PC-9 (cell line): ENCODE measurements around the gene OSGEPL1. TPM values are rescaled to one million over a fixed set of nuclear protein-coding genes. Genes with fewer than 3 reads are reported as not detected.
"Not testable (repeated sequence)": the region's sequence is repeated elsewhere in the genome, so short reads cannot be mapped to it uniquely, and the experiment has no call there.

ENCODE experiments used
- BruUV-seq: library from RNA; stranded (reverse); fragments of 400-500 nt; replicated peaks from 2 replicates; lab custom pipeline; 2021; lab: Mats Ljungman, UMichigan
- CTCF ChIA-PET: fragments of 300-600 bp; sonication (Branson Sonifier 250); formaldehyde crosslinking; loops from one replicate; lab custom pipeline; 2022; ENCODE audit warnings: antibody characterized with exemption; lab: Charles Lee
- POLR2A ChIA-PET: fragments of 300-600 bp; sonication (Branson Sonifier 250); formaldehyde crosslinking; loops from one replicate; lab custom pipeline; 2022; ENCODE audit warnings: antibody characterized with exemption; ENCODE audit not compliant: unreplicated experiment; lab: Charles Lee
- DNase-seq, 2 experiments: peaks; one replicate each; pipeline versions ENCODE4 v3.0.0 to v3.0.0-alpha.2; 2015 to 2022; ENCODE audit warnings: mixed read lengths in 1 of 2
- H2AFZ ChIP-seq: fragments of 200-600 bp; sonication (generic); 2 replicates; pipeline ENCODE4 v1.8.1; 2017; ENCODE audit warnings: antibody characterized with exemption
- H3F3A ChIP-seq: fragments of 200-600 bp; sonication (generic); 2 replicates; pipeline ENCODE4 v1.8.1; 2017; ENCODE audit warnings: antibody characterized with exemption, mild to moderate bottlenecking, low read depth; ENCODE audit not compliant: insufficient read depth
- H3K27ac ChIP-seq: fragments of 200-600 bp; sonication (generic); 2 replicates; pipeline ENCODE4 v1.6.1; 2016; ENCODE audit warnings: mixed run types
- H3K27me3 ChIP-seq: fragments of 200-600 bp; sonication (generic); 2 replicates; pipeline ENCODE4 v1.6.1; 2016; ENCODE audit warnings: low read depth, mixed run types; ENCODE audit not compliant: insufficient read depth
- H3K36me3 ChIP-seq: fragments of 200-600 bp; sonication (generic); 2 replicates; pipeline ENCODE4 v1.6.1; 2016; ENCODE audit warnings: low read depth, mixed run types
- H3K4me1 ChIP-seq: fragments of 200-600 bp; sonication (generic); replicated peaks from 2 replicates; pipeline ENCODE4 v1.6.1; 2016; ENCODE audit warnings: mixed run types; ENCODE audit not compliant: insufficient read depth
- H3K4me2 ChIP-seq: fragments of 200-600 bp; sonication (generic); 2 replicates; pipeline ENCODE4 v1.6.1; 2017; ENCODE audit warnings: mixed run types
- H3K4me3 ChIP-seq: fragments of 200-600 bp; sonication (generic); 2 replicates; pipeline ENCODE4 v1.6.1; 2016; ENCODE audit warnings: mixed run types
- H3K79me2 ChIP-seq: fragments of 200-600 bp; sonication (generic); 2 replicates; pipeline ENCODE4 v1.6.1; 2017; ENCODE audit warnings: low read depth, mixed run types
- H3K9me2 ChIP-seq: fragments of 200-600 bp; sonication (generic); 2 replicates; pipeline ENCODE4 v1.8.1; 2017; ENCODE audit warnings: mild to moderate bottlenecking; ENCODE audit not compliant: insufficient read depth
- H3K9me3 ChIP-seq: fragments of 200-600 bp; sonication (generic); 2 replicates; pipeline ENCODE4 v1.8.1; 2016; ENCODE audit warnings: low read depth; ENCODE audit not compliant: insufficient read depth
- H4K20me1 ChIP-seq: fragments of 200-600 bp; sonication (generic); 2 replicates; pipeline ENCODE4 v1.8.1; 2017; ENCODE audit not compliant: insufficient read depth
- CTCF ChIP-seq: fragments of 200-600 bp; sonication (generic); conservative IDR thresholded peaks from 2 replicates; pipeline ENCODE4 v1.6.1; 2017; ENCODE audit warnings: mixed run types, antibody characterized with exemption, mild to moderate bottlenecking, moderate library complexity
- EZH2 ChIP-seq: fragments of 200-600 bp; sonication (generic); IDR thresholded peaks from 2 replicates; pipeline ENCODE4 v1.8.0; 2017; ENCODE audit warnings: antibody characterized with exemption, low read depth
- intact Hi-C: fragments of 100-400 bp; cut with micrococcal nuclease; formaldehyde crosslinking; loops from one replicate; pipeline ENCODE4 v1.10.0; 2022; ENCODE audit not compliant: unreplicated experiment
- total RNA-seq: library from RNA; stranded (reverse); gene quantifications from 2 replicates; pipeline ENCODE4 v1.2.3, GENCODE V29; 2021

Gene OSGEPL1
- total RNA-seq, 1 experiment from 2014 or later, result 5.7 TPM

- H3K4me2 ChIP-seq, result peak overlapping the region; percentile 83
- H4K20me1 ChIP-seq, result no peaks in the 10 kb centered on the region
- ChIA-PET POLR2A (interaction anchor here (0.7 kb wide), 1 partner anchor 16 kb away, joined by 3 read pairs; no protein-coding TSS in a partner anchor), CTCF (interaction anchor here (0.8 kb wide), 1 partner anchor 508 kb away, joined by 10 read pairs; no protein-coding TSS in a partner anchor)
- H3K36me3 ChIP-seq, result no peaks in the 10 kb centered on the region
- no peaks in the 10 kb centered on the region for H3K79me2 ChIP-seq
- H3K27me3 ChIP-seq, result no peaks in the 10 kb centered on the region
- DNase-seq, result no peak
- peaks cover 8% of the 10 kb centered on the region; the same call in 1 of the 2 replicates for H3F3A ChIP-seq
- TF ChIP-seq CTCF (no peak), EZH2 (no peak)
- H3K9me2 ChIP-seq, result no peaks in the 10 kb centered on the region; the same call in 1 of the 2 replicates
- no peaks in the 10 kb centered on the region for H3K9me3 ChIP-seq
- H3K4me1 ChIP-seq, result peaks cover 6% of the 10 kb centered on the region; the same call in 1 of the 2 replicates
- H3K27ac ChIP-seq, result no peak overlapping the region
- H3K4me3 ChIP-seq, result peak overlapping the region; percentile 81
- peak overlapping the region; percentile 97; the same call in 1 of the 2 replicates for H2AFZ ChIP-seq
- BruUV-seq, result no TSS peak
- intact Hi-C loops, result loop anchor here (1.0 kb wide), 2 partner anchors 20 to 323 kb away; partner anchors contain the start of genes ORMDL1, PMS1 and WDR75
Measured at GRCh38 chr2:189763908-189764661, 1.5 kb upstream of the OSGEPL1 start.

DNA sequence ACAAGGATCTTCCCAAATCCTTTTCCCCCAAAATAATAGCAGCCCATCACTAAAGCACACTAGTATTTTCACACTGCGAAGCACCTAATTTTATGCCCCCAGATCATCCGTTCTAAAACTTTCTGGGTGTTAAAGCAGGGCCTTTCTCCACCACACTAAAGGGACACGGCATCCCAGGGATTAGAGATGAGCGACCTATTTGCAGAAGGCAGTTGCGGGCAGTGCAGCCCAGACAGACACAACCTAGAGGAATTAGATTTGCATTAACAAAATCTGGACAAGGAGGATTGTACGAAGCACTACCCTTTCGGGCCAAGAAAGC lies 402 bp downstream of the OSGEPL1 start:
- Histone ChIP-seq H3K9me2 (no peaks in the 10 kb centered on the region; the same call in 1 of the 2 replicates), H3K9me3 (no peaks in the 10 kb centered on the region), H3K36me3 (no peaks in the 10 kb centered on the region), H2AFZ (peak overlapping the region; percentile 97), H3K4me3 (peak overlapping the region; percentile 81), H3K27ac (peak overlapping the region; percentile 70), H3F3A (peaks cover 8% of the 10 kb centered on the region; the same call in 1 of the 2 replicates), H4K20me1 (no peaks in the 10 kb centered on the region), H3K4me2 (peak overlapping the region; percentile 83), H3K4me1 (peaks cover 6% of the 10 kb centered on the region; the same call in 1 of the 2 replicates), H3K79me2 (no peaks in the 10 kb centered on the region), H3K27me3 (no peaks in the 10 kb centered on the region)
- TF ChIP-seq CTCF, result no peak
- TF ChIP-seq EZH2, result no peak
- intact Hi-C loops, result loop anchor here (1.0 kb wide), 1 partner anchor 101 kb away; the partner anchor contains the start of gene ASNSD1
- ChIA-PET CTCF (no interaction called here), POLR2A (interaction anchor here (0.6 to 1.2 kb wide), 2 partner anchors 182 to 556 kb away, joined by 3 to 4 read pairs; partner anchors contain the start of gene SLC40A1)
- no peak for DNase-seq
- BruUV-seq, result TSS peak; percentile 65

GRCh38 chr2:189760154-189760553 lies 2.4 kb downstream of the OSGEPL1 start:
- H2AFZ ChIP-seq, H3K27me3 ChIP-seq, H3K27ac ChIP-seq, BruUV-seq, H3K4me3 ChIP-seq, intact Hi-C loops, H3K4me2 ChIP-seq, H3F3A ChIP-seq, H3K36me3 ChIP-seq, H3K9me2 ChIP-seq, CTCF ChIA-PET, H3K9me3 ChIP-seq, H3K79me2 ChIP-seq, H4K20me1 ChIP-seq, H3K4me1 ChIP-seq, DNase-seq: not testable (repeated sequence)
- POLR2A ChIA-PET, result interaction anchor here (0.6 kb wide), 1 partner anchor 64 kb away, joined by 5 read pairs; no protein-coding TSS in a partner anchor
